CD4-positive, alpha-beta memory T cell (primary cell): ENCODE data around the gene PTPRM. TPM values are rescaled to one million over a fixed set of nuclear protein-coding genes. Genes with fewer than 3 reads are reported as not detected.
"Not testable (repeated sequence)": the region's sequence is repeated elsewhere in the genome, so short reads cannot be mapped to it uniquely, and the experiment has no call there.

Experiments
- CTCF ChIA-PET: fragments of 350-600 bp; sonication (Branson Sonifier 250); formaldehyde crosslinking; loops from one replicate; lab custom pipeline; 2021; ENCODE audit warnings: inconsistent platforms; ENCODE audit not compliant: partially characterized antibody; lab: Charles Lee
- POLR2A ChIA-PET: fragments of 350-600 bp; sonication (Branson Sonifier 250); formaldehyde crosslinking; loops from one replicate; lab custom pipeline; 2021; ENCODE audit not compliant: partially characterized antibody; lab: Charles Lee
- DNase-seq, 5 donors: peaks; one replicate each; pipeline versions ENCODE4 v3.0.0 to v3.0.0-alpha.2; 2020 to 2022; ENCODE audit warnings: mixed read lengths in 1 of 5
- H3K27ac ChIP-seq: one replicate; pipeline ENCODE4 v1.7.0; 2013; ENCODE audit warnings: low read depth, low read length
- H3K27me3 ChIP-seq: 2 replicates; pipeline ENCODE4 v1.7.0; 2013; ENCODE audit warnings: mild to moderate bottlenecking, low read length, moderate library complexity; ENCODE audit not compliant: insufficient read depth
- H3K36me3 ChIP-seq: 2 replicates; pipeline ENCODE4 v1.7.0; 2013; ENCODE audit warnings: mild to moderate bottlenecking, low read length, moderate library complexity; ENCODE audit not compliant: insufficient read depth
- H3K4me1 ChIP-seq: 2 replicates; pipeline ENCODE4 v1.7.0; 2013; ENCODE audit warnings: mild to moderate bottlenecking, low read length, moderate library complexity; ENCODE audit not compliant: insufficient read depth
- H3K4me3 ChIP-seq, 2 donors: one replicate each; pipeline ENCODE4 v1.7.0; 2013; ENCODE audit warnings: low read length in 2 of 2, mild to moderate bottlenecking in 1 of 2
- H3K9me3 ChIP-seq, 2 donors: one replicate each; pipeline ENCODE4 v1.7.0; 2013; ENCODE audit warnings: low read length in 2 of 2, control low read depth in 1 of 2; ENCODE audit not compliant: control insufficient read depth in 1 of 2
- H3K27ac Mint-ChIP-seq, 7 donors: one replicate each; pipeline ENCODE4 v1.8.0; 2020 to 2021; ENCODE audit warnings: mixed read lengths in 7 of 7, mild to moderate bottlenecking in 6 of 7, inconsistent platforms in 3 of 7, moderate library complexity in 3 of 7
- H3K27me3 Mint-ChIP-seq, 2 donors: one replicate each; pipeline ENCODE4 v1.8.0; 2020 to 2021; ENCODE audit warnings: mixed read lengths in 2 of 2
- H3K36me3 Mint-ChIP-seq, 2 donors: one replicate each; pipeline ENCODE4 v1.8.0; 2020 to 2021; ENCODE audit warnings: mixed read lengths in 2 of 2, inconsistent platforms in 1 of 2, mild to moderate bottlenecking in 1 of 2
- H3K4me1 Mint-ChIP-seq, 4 donors: one replicate each; pipeline ENCODE4 v1.8.0; 2020 to 2021; ENCODE audit warnings: mixed read lengths in 4 of 4, mild to moderate bottlenecking in 1 of 4
- H3K4me3 Mint-ChIP-seq, 8 donors: one replicate each; pipeline ENCODE4 v1.8.0; 2020 to 2021; ENCODE audit warnings: mixed read lengths in 8 of 8, mild to moderate bottlenecking in 7 of 8, moderate library complexity in 6 of 8, inconsistent platforms in 3 of 8
- H3K9me3 Mint-ChIP-seq, 8 donors: one replicate each; pipeline ENCODE4 v1.8.0; 2020 to 2021; ENCODE audit warnings: mixed read lengths in 8 of 8, mild to moderate bottlenecking in 5 of 8, inconsistent platforms in 3 of 8, moderate library complexity in 1 of 8
- intact Hi-C: fragments of 100-400 bp; cut with micrococcal nuclease; formaldehyde crosslinking; loops from one replicate; pipeline ENCODE4 v1.15.1; 2023
- polyA plus RNA-seq, 2 donors: library from polyadenylated mRNA; unstranded; fragments of 300-500 nt; fragmentation: Illumina TruSeq; gene quantifications; one replicate each; pipeline ENCODE4 v1.2.3, GENCODE V29; 2021
- total RNA-seq, 2 experiments: library from RNA; stranded (reverse); gene quantifications; one replicate each; pipeline ENCODE4 v1.2.3, GENCODE V29; 2021

PTPRM gene
- total and polyA plus RNA-seq, 4 experiments from 2014 or later, result 6.7 to 20.1 (median 12.9) TPM

DNA sequence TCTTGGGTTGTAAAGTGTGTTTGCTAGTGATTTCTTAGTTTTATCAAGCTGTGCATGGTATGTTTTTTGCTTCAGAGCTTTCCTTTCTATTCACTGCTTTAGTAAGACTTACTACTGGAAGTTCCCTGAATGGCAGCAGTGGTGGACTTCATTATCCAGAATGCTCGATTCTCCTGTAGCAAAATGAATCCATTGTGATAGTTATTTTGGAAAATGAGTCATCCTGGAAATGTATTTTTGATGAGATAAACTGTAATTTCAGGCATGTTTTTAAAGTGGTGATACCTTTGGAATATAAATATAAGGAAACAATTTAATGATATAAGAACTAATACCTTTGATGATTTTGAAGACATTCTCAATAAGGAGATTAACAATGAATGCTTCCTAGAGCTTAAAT is 387.1 kb downstream of the PTPRM start:
- ChIA-PET POLR2A (no interaction called here), CTCF (interaction anchor here (0.6 to 1.2 kb wide), 2 partner anchors 9 to 12 kb away, joined by 3 read pairs; no protein-coding TSS in a partner anchor)
- Histone ChIP-seq H3K9me3 (no peaks in the 10 kb centered on the region), H3K4me3 (no peak overlapping the region), H3K36me3 (no peaks in the 10 kb centered on the region), H3K4me1 (peaks cover 29% of the 10 kb centered on the region), H3K27ac (no peak overlapping the region), H3K27me3 (no peaks in the 10 kb centered on the region)
- Mint-ChIP-seq H3K9me3 (no peaks in the 10 kb centered on the region), H3K27me3 (no peaks in the 10 kb centered on the region), H3K4me3 (peak overlapping the region; percentile 9 to 84 (median 73)), H3K27ac (peak overlapping the region in 5 of 7 donors; percentile 24 to 76 (median 62)), H3K36me3 (peaks cover 0 to 2% of the 10 kb centered on the region in 2 donors), H3K4me1 (peaks cover 33 to 56% (median 39%) of the 10 kb centered on the region in 4 donors)
- DNase-seq, result no peak
- intact Hi-C loops, result loop anchor here (10.0 kb wide), 1 partner anchor 101 kb away; no protein-coding TSS in a partner anchor

DNA sequence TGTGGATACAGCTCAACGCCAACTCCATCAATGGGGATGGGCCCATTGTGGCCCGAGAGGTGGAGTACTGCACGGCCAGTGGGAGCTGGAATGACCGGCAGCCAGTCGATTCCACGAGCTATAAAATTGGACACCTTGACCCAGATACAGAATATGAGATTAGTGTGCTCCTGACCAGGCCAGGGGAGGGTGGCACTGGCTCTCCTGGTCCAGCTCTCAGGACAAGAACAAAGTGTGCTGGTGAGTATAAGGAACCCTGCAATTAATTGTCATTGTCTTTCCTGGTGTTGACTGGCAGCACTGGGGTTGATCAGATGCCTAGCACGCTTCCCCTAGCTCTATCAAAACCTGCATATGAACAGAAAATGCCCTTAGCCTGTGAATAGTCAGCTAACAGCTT is 388.1 kb downstream of the PTPRM start:
- POLR2A ChIA-PET, result interaction anchor here (1.7 kb wide), 1 partner anchor 8 kb away, joined by 3 read pairs; no protein-coding TSS in a partner anchor
- H3K27ac ChIP-seq, result no peak overlapping the region
- no peaks in the 10 kb centered on the region for H3K9me3 ChIP-seq
- H3K27ac Mint-ChIP-seq, result no peak overlapping the region
- CTCF ChIA-PET, result interaction anchor here (1.2 kb wide), 1 partner anchor 10 kb away, joined by 3 read pairs; no protein-coding TSS in a partner anchor
- no peaks in the 10 kb centered on the region for H3K9me3 Mint-ChIP-seq
- H3K36me3 ChIP-seq, result no peaks in the 10 kb centered on the region
- H3K4me1 ChIP-seq, result peaks cover 33% of the 10 kb centered on the region
- peaks cover 36 to 63% (median 40%) of the 10 kb centered on the region in 4 donors for H3K4me1 Mint-ChIP-seq
- H3K27me3 Mint-ChIP-seq, result no peaks in the 10 kb centered on the region
- intact Hi-C loops, result loop anchor here (10.0 kb wide), 1 partner anchor 100 kb away; no protein-coding TSS in a partner anchor
- no peaks in the 10 kb centered on the region for H3K27me3 ChIP-seq
- peaks cover 0 to 2% of the 10 kb centered on the region in 2 donors for H3K36me3 Mint-ChIP-seq
- DNase-seq, result no peak
- no peak overlapping the region for H3K4me3 ChIP-seq
- H3K4me3 Mint-ChIP-seq, result no peak overlapping the region

DNA sequence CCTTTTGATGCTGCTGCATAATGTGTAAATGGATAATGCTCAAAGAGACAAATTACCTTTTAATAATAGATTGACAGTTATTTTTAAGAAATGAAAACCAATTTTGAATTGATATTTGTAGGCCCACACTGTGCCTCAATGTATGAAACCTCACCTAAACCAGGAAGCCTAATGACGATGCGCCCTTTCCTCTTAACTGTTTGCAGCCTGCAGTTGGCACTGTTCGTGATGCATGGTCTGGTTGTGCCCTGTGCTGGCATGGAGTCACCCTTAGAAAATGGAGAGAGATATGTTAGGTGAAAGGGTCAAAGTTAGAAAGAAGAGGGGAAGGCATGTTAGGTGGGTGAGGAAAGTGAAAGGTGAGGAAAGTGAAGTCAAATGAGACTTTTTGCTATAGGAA is 390.2 kb downstream of the PTPRM start:
- H3K36me3 Mint-ChIP-seq, result no peaks in the 10 kb centered on the region
- no peaks in the 10 kb centered on the region for H3K9me3 Mint-ChIP-seq
- peak overlapping the region; percentile 72 to 94 (median 84) for H3K4me3 Mint-ChIP-seq
- H3K27me3 Mint-ChIP-seq, result no peaks in the 10 kb centered on the region
- peak in 2 of 5 donors; percentile 4 to 28 for DNase-seq
- H3K9me3 ChIP-seq, result no peaks in the 10 kb centered on the region
- H3K36me3 ChIP-seq, result no peaks in the 10 kb centered on the region
- no peaks in the 10 kb centered on the region for H3K27me3 ChIP-seq
- peaks cover 33% of the 10 kb centered on the region for H3K4me1 ChIP-seq
- H3K27ac ChIP-seq, result peak overlapping the region; percentile 53
- peaks cover 33 to 63% (median 36%) of the 10 kb centered on the region in 4 donors for H3K4me1 Mint-ChIP-seq
- intact Hi-C loops, result loop anchor here (10.0 kb wide), 1 partner anchor 98 kb away; no protein-coding TSS in a partner anchor
- H3K27ac Mint-ChIP-seq, result peak overlapping the region; percentile 53 to 98 (median 94)
- H3K4me3 ChIP-seq, result no peak overlapping the region
- ChIA-PET CTCF (no interaction called here), POLR2A (no interaction called here)

DNA sequence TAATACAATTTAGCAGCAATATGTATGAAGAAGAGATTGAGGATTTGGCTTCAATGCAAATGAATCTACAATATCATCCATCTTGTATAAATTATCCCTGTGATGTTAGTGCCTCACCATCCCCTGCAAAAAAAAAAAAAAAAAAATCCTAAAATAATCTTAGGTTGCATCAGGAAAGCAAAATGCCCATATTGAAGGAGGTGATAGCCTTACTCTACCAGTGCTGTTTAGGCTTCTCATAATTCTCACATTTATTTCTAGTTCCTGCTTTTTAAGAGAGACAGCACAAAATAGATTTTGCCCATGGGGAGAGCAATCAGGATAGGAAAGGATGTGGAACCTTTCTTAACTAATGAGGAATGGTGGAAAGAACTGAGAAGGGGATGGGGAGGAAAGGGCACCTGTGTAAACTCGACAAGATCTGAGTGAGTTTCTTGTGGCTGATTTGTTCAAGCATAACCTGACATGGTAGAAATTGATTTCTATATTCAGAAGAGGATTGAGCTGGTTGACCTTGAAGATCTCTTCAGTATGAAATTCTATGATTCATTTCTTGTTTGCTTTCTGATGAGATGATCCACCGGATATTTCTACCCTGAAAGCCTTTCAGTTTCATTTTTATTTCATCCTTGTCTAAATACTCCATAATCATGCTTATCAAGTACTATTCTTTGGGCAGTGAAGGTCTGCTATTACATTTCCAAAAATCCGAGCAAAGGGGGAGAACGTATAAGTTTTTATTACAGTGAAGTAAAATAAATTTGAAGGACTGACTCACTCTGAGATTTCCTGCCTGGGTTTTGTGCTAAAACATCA is 391.2 kb downstream of the PTPRM start:
- ChIA-PET POLR2A (interaction anchor here (2.2 kb wide), 1 partner anchor 12 kb away, joined by 9 read pairs; no protein-coding TSS in a partner anchor), CTCF (interaction anchor here (1.5 to 2.2 kb wide), 3 partner anchors 11 to 23 kb away, joined by 3 to 6 read pairs (median 5); no protein-coding TSS in a partner anchor)
- H3K4me3 Mint-ChIP-seq, result peak overlapping the region; percentile 82 to 94 (median 86)
- intact Hi-C loops, result loop anchor here (10.0 kb wide), 1 partner anchor 97 kb away; no protein-coding TSS in a partner anchor
- no peaks in the 10 kb centered on the region for H3K9me3 Mint-ChIP-seq
- H3K36me3 Mint-ChIP-seq, result no peaks in the 10 kb centered on the region
- peak overlapping the region; percentile 53 for H3K27ac ChIP-seq
- H3K4me1 ChIP-seq, result peaks cover 28% of the 10 kb centered on the region
- H3K27me3 Mint-ChIP-seq, result no peaks in the 10 kb centered on the region
- H3K36me3 ChIP-seq, result no peaks in the 10 kb centered on the region
- H3K9me3 ChIP-seq, result no peaks in the 10 kb centered on the region
- no peak for DNase-seq
- H3K4me1 Mint-ChIP-seq, result peaks cover 28 to 57% (median 32%) of the 10 kb centered on the region in 4 donors
- H3K27ac Mint-ChIP-seq, result peak overlapping the region; percentile 79 to 98 (median 95)
- no peak overlapping the region for H3K4me3 ChIP-seq
- no peaks in the 10 kb centered on the region for H3K27me3 ChIP-seq

DNA sequence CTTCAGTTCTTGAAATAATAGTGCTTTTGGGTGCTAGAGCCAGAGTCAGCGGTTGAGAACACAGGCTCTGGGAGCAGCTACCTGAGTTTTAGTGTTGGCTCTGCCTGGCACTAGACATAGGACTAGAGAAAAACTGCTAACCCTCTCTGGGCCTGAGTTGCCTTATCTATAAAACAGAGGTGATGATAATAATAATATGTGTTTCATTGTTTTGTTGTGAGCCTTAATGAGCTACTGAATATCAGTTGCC is 391.7 kb downstream of the PTPRM start:
- Mint-ChIP-seq H3K4me1 (peaks cover 24 to 52% (median 27%) of the 10 kb centered on the region in 4 donors), H3K9me3 (no peaks in the 10 kb centered on the region), H3K27ac (peak overlapping the region; percentile 79 to 98 (median 95)), H3K27me3 (no peaks in the 10 kb centered on the region), H3K36me3 (no peaks in the 10 kb centered on the region), H3K4me3 (peak overlapping the region; percentile 82 to 94 (median 86))
- POLR2A ChIA-PET, result interaction anchor here (2.2 kb wide), 1 partner anchor 12 kb away, joined by 9 read pairs; no protein-coding TSS in a partner anchor
- H3K4me3 ChIP-seq, result no peak overlapping the region
- intact Hi-C loops, result loop anchor here (10.0 kb wide), 1 partner anchor 96 kb away; no protein-coding TSS in a partner anchor
- no peak for DNase-seq
- CTCF ChIA-PET, result interaction anchor here (1.5 to 2.2 kb wide), 3 partner anchors 11 to 23 kb away, joined by 3 to 6 read pairs (median 5); no protein-coding TSS in a partner anchor
- H3K9me3 ChIP-seq, result no peaks in the 10 kb centered on the region
- H3K27me3 ChIP-seq, result no peaks in the 10 kb centered on the region
- H3K27ac ChIP-seq, result peak overlapping the region; percentile 53
- H3K36me3 ChIP-seq, result no peaks in the 10 kb centered on the region
- peaks cover 28% of the 10 kb centered on the region for H3K4me1 ChIP-seq

DNA sequence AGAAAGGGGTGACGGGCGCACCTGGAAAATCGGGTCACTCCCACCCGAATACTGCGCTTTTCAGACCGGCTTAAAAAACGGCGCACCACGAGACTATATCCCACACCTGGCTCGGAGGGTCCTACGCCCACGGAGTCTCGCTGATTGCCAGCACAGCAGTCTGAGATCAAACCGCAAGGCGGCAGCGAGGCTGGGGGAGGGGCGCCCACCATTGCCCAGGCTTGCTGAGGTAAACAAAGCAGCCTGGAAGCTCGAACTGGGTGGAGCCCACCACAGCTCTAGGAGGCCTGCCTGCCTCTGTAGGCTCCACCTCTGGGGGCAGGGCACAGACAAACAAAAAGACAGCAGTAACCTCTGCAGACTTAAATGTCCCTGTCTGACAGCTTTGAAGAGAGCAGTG is 399.6 kb downstream of the PTPRM start:
- H3K4me1 ChIP-seq, H3K27ac Mint-ChIP-seq, H3K4me3 Mint-ChIP-seq, H3K4me3 ChIP-seq, H3K9me3 Mint-ChIP-seq, H3K27ac ChIP-seq, POLR2A ChIA-PET, H3K36me3 ChIP-seq, DNase-seq, intact Hi-C loops, CTCF ChIA-PET, H3K36me3 Mint-ChIP-seq, H3K27me3 ChIP-seq, H3K27me3 Mint-ChIP-seq, H3K4me1 Mint-ChIP-seq, H3K9me3 ChIP-seq: not testable (repeated sequence)

DNA sequence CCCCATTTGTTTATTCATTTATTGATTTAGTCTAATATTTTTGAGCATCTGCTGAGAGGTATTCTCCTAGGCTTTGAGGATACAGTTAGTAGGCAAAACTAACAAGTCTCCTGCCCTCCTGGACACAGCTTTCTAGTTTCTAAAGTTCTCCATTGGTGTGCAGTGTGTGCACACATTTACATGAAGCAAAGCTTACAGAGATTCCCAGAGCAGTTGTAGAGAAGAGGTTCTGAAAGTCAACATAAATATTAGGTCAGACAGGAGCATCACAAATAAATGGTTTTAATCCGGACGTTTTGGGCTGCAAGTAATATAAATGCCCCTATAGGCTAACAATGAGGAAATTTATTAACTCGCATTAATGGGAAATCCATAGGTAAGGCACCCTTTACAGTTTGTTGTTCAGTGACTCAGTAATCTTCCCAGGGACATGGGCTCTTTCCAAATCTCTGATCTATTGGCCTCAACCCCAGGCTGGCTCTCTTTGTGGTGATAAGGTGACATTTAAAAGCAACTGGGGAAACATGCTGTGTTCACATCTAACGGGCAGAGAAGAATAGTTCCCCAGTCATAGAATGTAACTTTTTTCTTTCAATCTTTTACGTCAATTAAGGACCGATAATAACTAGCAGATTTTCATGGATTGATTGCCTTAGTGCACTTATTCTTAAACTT is 407.2 kb downstream of the PTPRM start:
- H3K27ac ChIP-seq, result no peak overlapping the region
- no peaks in the 10 kb centered on the region for H3K36me3 ChIP-seq
- Mint-ChIP-seq H3K4me3 (no peak overlapping the region), H3K27me3 (no peaks in the 10 kb centered on the region), H3K9me3 (peaks cover 0 to 2% (median 0%) of the 10 kb centered on the region in 8 donors), H3K36me3 (no peaks in the 10 kb centered on the region), H3K27ac (no peak overlapping the region), H3K4me1 (peaks cover 0 to 2% (median under 1%) of the 10 kb centered on the region in 4 donors)
- no peaks in the 10 kb centered on the region for H3K9me3 ChIP-seq
- no peak for DNase-seq
- H3K27me3 ChIP-seq, result no peaks in the 10 kb centered on the region
- no peaks in the 10 kb centered on the region for H3K4me1 ChIP-seq
- POLR2A ChIA-PET, result no interaction called here
- H3K4me3 ChIP-seq, result no peak overlapping the region
- intact Hi-C loops, result no loop called here
- CTCF ChIA-PET, result no interaction called here
